K562 (cell line): ENCODE results near the gene PRR7. TPM values are rescaled to one million over a fixed set of nuclear protein-coding genes. Genes with fewer than 3 reads are reported as not detected.
A peak's percentile ranks its signal among the peaks of the same experiment; 100 is the strongest.

ENCODE experiments used
- ATAC-seq: fragments of 200-7000 bp; cut with Tn5 transposase; 3 replicates; pipeline ENCODE4 v1.9.1; 2020; ENCODE audit warnings: moderate library complexity
- BruUV-seq: library from RNA; stranded (reverse); fragments of 400-500 nt; replicated peaks from 2 replicates; lab custom pipeline; 2021; lab: Mats Ljungman, UMichigan
- CTCF ChIA-PET: fragments of 300-600 bp; formaldehyde crosslinking; extraction: SDS; loops from one replicate; lab custom pipeline; 2021; ENCODE audit warnings: low intra/inter-chr PET ratio; lab: Yijun Ruan, JAX
- POLR2A ChIA-PET: fragments of 300-600, 350-650 bp; sonication (Branson Sonifier 250); formaldehyde crosslinking; extraction: SDS; loops from one replicate; lab custom pipeline; 2021; ENCODE audit warnings: antibody characterized with exemption, inconsistent platforms; lab: Yijun Ruan, JAX
- DNase-seq, 4 experiments: peaks; one replicate each; pipeline versions ENCODE4 v3.0.0 to v3.0.0-alpha.2; 2011 to 2018; ENCODE audit warnings: low spot score in 3 of 4, mixed read lengths in 3 of 4; ENCODE audit errors: extremely low read depth in 1 of 4
- FAIRE-seq: peaks from 2 replicates; lab custom pipeline; 2011; peaks lifted over from hg19 to GRCh38; lab: Jason Lieb, UNC
- H2AFZ ChIP-seq: 2 replicates; pipeline ENCODE4 v1.6.0; 2011; ENCODE audit warnings: low read depth, low read length, control low read depth, inconsistent platforms
- H3K27ac ChIP-seq: fragments of 200-600 bp; 3 replicates; pipeline ENCODE4 v1.8.0; 2011; ENCODE audit warnings: low read depth, mild to moderate bottlenecking, control low read depth, inconsistent platforms, low read length, moderate library complexity, mixed read lengths; ENCODE audit errors: extremely low read depth
- H3K27me3 ChIP-seq, 2 experiments: fragments of 300-600 bp in 1 of 2; 2 replicates in 1 of 2; 3 replicates in 1 of 2; pipeline versions ENCODE4 v1.6.0 to v1.8.0; 2011; ENCODE audit warnings: inconsistent platforms in 2 of 2, low read length in 2 of 2, mild to moderate bottlenecking in 1 of 2, mixed read lengths in 1 of 2, moderate library complexity in 1 of 2; ENCODE audit not compliant: control insufficient read depth in 2 of 2, insufficient read depth in 2 of 2
- H3K36me3 ChIP-seq: fragments of 300-600 bp; 3 replicates; pipeline ENCODE4 v1.8.0; 2011; ENCODE audit warnings: mild to moderate bottlenecking, low read length, inconsistent platforms; ENCODE audit not compliant: control insufficient read depth, insufficient read depth
- H3K4me1 ChIP-seq, 2 experiments: fragments of 200-600 bp in 1 of 2; replicated peaks in 1 of 2; 2 replicates in 1 of 2; 3 replicates in 1 of 2; pipeline versions ENCODE4 v1.5.1 to v1.8.0; 2011; ENCODE audit warnings: inconsistent platforms in 2 of 2, low read length in 2 of 2, mild to moderate bottlenecking in 1 of 2, mixed read lengths in 1 of 2, moderate library complexity in 1 of 2; ENCODE audit not compliant: control insufficient read depth in 2 of 2, insufficient read depth in 2 of 2
- H3K4me2 ChIP-seq: 2 replicates; pipeline ENCODE4 v1.6.1; 2011; ENCODE audit warnings: low read length, control low read depth, inconsistent platforms, mixed read lengths; ENCODE audit not compliant: insufficient read depth
- H3K4me3 ChIP-seq: fragments of 200-600 bp; sonication (generic), shearing (Covaris generic); 2 replicates; pipeline ENCODE4 v1.5.1; 2016; ENCODE audit warnings: control low read depth, inconsistent platforms
- H3K79me2 ChIP-seq: fragments of 200-600 bp; 3 replicates; pipeline ENCODE4 v1.8.0; 2011; ENCODE audit warnings: low read length, inconsistent platforms; ENCODE audit not compliant: control insufficient read depth, insufficient read depth
- H3K9ac ChIP-seq, 2 experiments: 2 replicates each; pipeline versions ENCODE4 v1.6.0 to v1.6.1; 2011; ENCODE audit warnings: low read depth in 2 of 2, low read length in 2 of 2, control low read depth in 1 of 2, inconsistent platforms in 1 of 2, mild to moderate bottlenecking in 1 of 2, mixed read lengths in 1 of 2; ENCODE audit not compliant: insufficient read depth in 1 of 2
- H3K9me1 ChIP-seq: one replicate; pipeline ENCODE4 v1.6.0; 2011; ENCODE audit warnings: inconsistent platforms, mild to moderate bottlenecking, low read length, moderate library complexity; ENCODE audit not compliant: control insufficient read depth, insufficient read depth
- H3K9me3 ChIP-seq: replicated peaks from 2 replicates; pipeline ENCODE4 v1.5.1; 2011; ENCODE audit warnings: low read depth, low read length, inconsistent platforms; ENCODE audit not compliant: control insufficient read depth, insufficient read depth
- H4K20me1 ChIP-seq: replicated peaks from 2 replicates; pipeline ENCODE4 v1.6.1; 2011; ENCODE audit warnings: low read length, inconsistent platforms, mixed read lengths; ENCODE audit not compliant: control insufficient read depth, insufficient read depth
- CREB3 ChIP-seq: fragments of 450-650 bp; conservative IDR thresholded peaks from 2 replicates; pipeline ENCODE4 v1.6.1; 2016; ENCODE audit warnings: missing genetic modification characterization, low read depth, mild to moderate bottlenecking, missing compliant biosample characterization, moderate library complexity
- ESRRA ChIP-seq: fragments of 450-650 bp; IDR thresholded peaks from 2 replicates; pipeline ENCODE4 v1.6.1; 2014; ENCODE audit warnings: low read depth, mild to moderate bottlenecking, moderate library complexity, borderline replicate concordance
- GMEB1 ChIP-seq: fragments of 250-450 bp; sonication (Bioruptor Pico); IDR thresholded peaks from 2 replicates; pipeline ENCODE4 v1.4.0; 2020; ENCODE audit warnings: mild to moderate bottlenecking
- POLR2G ChIP-seq: fragments of 200-400 bp; formaldehyde crosslinking; IDR thresholded peaks from 2 replicates; pipeline ENCODE4 v1.6.1; 2017; ENCODE audit warnings: low read depth, mild to moderate bottlenecking, antibody characterized with exemption, low read length, moderate library complexity
- SNRNP70 ChIP-seq: fragments of 200-400 bp; formaldehyde crosslinking; optimal IDR thresholded peaks from 2 replicates; pipeline ENCODE3; 2017; ENCODE audit warnings: low read depth, low read length
- ZKSCAN8 ChIP-seq: fragments of 200-800 bp; sonication (Bioruptor generic); IDR thresholded peaks from 2 replicates; pipeline ENCODE4 v1.6.1; 2016; ENCODE audit warnings: missing genetic modification characterization, missing compliant biosample characterization
- ZNF197 ChIP-seq: fragments of 200-800 bp; sonication (Bioruptor generic); IDR thresholded peaks from 2 replicates; pipeline ENCODE4 v1.6.1; 2016; ENCODE audit warnings: low read depth, missing genetic modification characterization, missing compliant biosample characterization
- WGBS: fragments of 100-300 bp; shearing (Covaris generic); methylation state at CpG from one replicate; pipeline ENCODE4 v1.1.6; 2016; ENCODE audit warnings: low coverage, mixed read lengths; ENCODE audit not compliant: insufficient coverage; ENCODE audit errors: missing lambda C conversion rate; 5-methylcytosine and 5-hydroxymethylcytosine counted together
- in situ Hi-C: fragments of 300-500 bp; cut with MboI; formaldehyde crosslinking; loops from 4 replicates; pipeline ENCODE4 v1.15.0; 2018; ENCODE audit warnings: inconsistent platforms, mixed read lengths
- intact Hi-C: fragments of 100-400 bp; cut with micrococcal nuclease; formaldehyde crosslinking; loops from 2 replicates; pipeline ENCODE4 v1.14.2; 2022
- polyA plus RNA-seq, 8 experiments: library from polyadenylated mRNA; depleted of rRNA in 4 of 8; stranded (reverse) in 5 of 8; unstranded in 3 of 8; fragments of >200 nt; fragmentation: Nextera tagmentation in 2 of 8; fragmentation: Illumina TruSeq in 1 of 8; extraction: Ambion mirVana in 2 of 8; extraction: Trizol in 1 of 8; gene quantifications; 2 replicates each; pipeline versions ENCODE4 v1.2.1 to v1.2.3, GENCODE V29; 2011 to 2014; ENCODE audit warnings: inconsistent platforms in 1 of 8, missing spikeins in 1 of 8
- total RNA-seq, 7 experiments: library from RNA; depleted of rRNA in 6 of 7; stranded (reverse); fragments of >200 nt in 6 of 7; fragmentation: Illumina TruSeq in 2 of 7; extraction: Trizol in 2 of 7; gene quantifications; 2 replicates each; pipeline versions ENCODE4 v1.2.1 to v1.2.3, GENCODE V29; 2011 to 2021; ENCODE audit warnings: low replicate concordance in 1 of 7

PRR7 gene
- total and polyA plus RNA-seq, 9 of the 15 experiments (the other 6 are each of a cell fraction or from before 2014, with no cell fraction given): 0.80 to 11.3 (median 10.4) TPM; not detected in 4

- TF ChIP-seq GMEB1 (CRISPR knock-in tag) (no peak), ESRRA (peak; percentile 86), CREB3 (0 out of 2 replicates have a peak, but pooled peaks have one; percentile 27)
Measured at GRCh38 chr5:177476531-177477233, 30.1 kb downstream of the PRR7 start (continued).

- no peaks in the 10 kb centered on the region for H4K20me1 ChIP-seq
- H3K27me3 ChIP-seq: no peaks in the 10 kb centered on the region
- H3K9me1 ChIP-seq: no peaks in the 10 kb centered on the region
- POLR2A ChIA-PET: interaction anchor here (0.6 to 5.4 kb wide), 12 partner anchors 8 to 404 kb away, joined by 3 to 30 read pairs (median 4); partner anchors contain the start of gene DOK3
- no peak overlapping the region for H3K4me3 ChIP-seq
- intact Hi-C loops: no loop called here
- 90% methylated on average over 12 of the region's 13 CpGs for WGBS
- BruUV-seq: no TSS peak
- peak overlapping the region in 1 of 2 experiments; percentile 68; a peak in 2 of 4 replicates for H3K9ac ChIP-seq
- ATAC-seq: no peak
- no peak for FAIRE-seq
- no peak for TF ChIP-seq ZNF197 (CRISPR knock-in tag)
- peak; percentile 51; the same call in 1 of the 2 replicates for TF ChIP-seq POLR2G
- 0 out of 2 replicates have a peak, but pooled peaks have one; percentile 23 for TF ChIP-seq ZKSCAN8 (CRISPR knock-in tag)
- TF ChIP-seq SNRNP70: no peak
- in situ Hi-C loops: no loop called here
- CTCF ChIA-PET: no interaction called here
- peaks cover 9% of the 10 kb centered on the region; the same call in 2 of the 3 replicates for H3K36me3 ChIP-seq
- DNase-seq: no peak
- peaks cover under 1% of the 10 kb centered on the region; the same call in 1 of the 3 replicates for H3K79me2 ChIP-seq
- no peak overlapping the region for H2AFZ ChIP-seq
- H3K4me2 ChIP-seq: no peak overlapping the region
- no peaks in the 10 kb centered on the region for H3K9me3 ChIP-seq
- peaks cover 35 to 44% of the 10 kb centered on the region in 2 experiments for H3K4me1 ChIP-seq
- H3K27ac ChIP-seq: 0 out of 3 replicates have a peak overlapping the region, but pooled peaks have one; percentile 31
Measured at GRCh38 chr5:177477701-177478477, 31.3 kb downstream of the PRR7 start.
